ENCODE results near the gene LPIN3.

LPIN3 gene

DNA sequence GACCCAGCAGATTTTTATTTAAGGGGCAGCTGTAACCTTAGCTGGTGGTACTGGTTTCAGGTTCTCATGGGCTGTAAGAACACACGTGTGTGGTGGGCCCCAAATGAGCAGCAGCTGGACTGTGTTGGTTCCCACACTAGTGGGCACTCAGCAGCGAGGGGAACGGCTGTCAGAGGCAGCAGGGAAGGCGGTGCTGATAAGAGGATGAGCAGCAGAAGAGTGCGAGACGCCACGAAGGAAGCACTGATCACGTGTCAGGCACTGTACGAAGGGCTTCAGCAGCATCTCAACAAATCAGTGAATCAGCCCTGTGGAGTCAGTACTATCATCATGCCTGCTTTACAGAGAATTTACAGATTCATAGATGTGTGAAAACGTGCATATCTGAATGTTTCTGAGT is 67.0 kb downstream of the LPIN3 start:
- H3K9me3 ChIP-seq (replicated peaks; ENCODE audit: insufficient read depth, low read length) = no peaks in the 10 kb centered on the region
- H2AFZ ChIP-seq (ENCODE audit: low read length) = peak overlapping the region; percentile 65
- peak overlapping the region; percentile 88 for H3K4me2 ChIP-seq (ENCODE audit: low read depth, low read length)
- no peaks in the 10 kb centered on the region for H4K20me1 ChIP-seq (ENCODE audit: insufficient read depth, low read length)
- peak; percentile 70 for DNase-seq
- no peaks in the 10 kb centered on the region for H3K79me2 ChIP-seq (ENCODE audit: low read length)
- no peak for TF ChIP-seq EZH2phosphoT487 (IDR thresholded peaks at IDR 0.05; ENCODE audit: low read length)
- TF ChIP-seq EZH2 (optimal IDR thresholded peaks at IDR 0.05; ENCODE audit: low read depth, low read length) = no peak
- TF ChIP-seq, protein P1, sequence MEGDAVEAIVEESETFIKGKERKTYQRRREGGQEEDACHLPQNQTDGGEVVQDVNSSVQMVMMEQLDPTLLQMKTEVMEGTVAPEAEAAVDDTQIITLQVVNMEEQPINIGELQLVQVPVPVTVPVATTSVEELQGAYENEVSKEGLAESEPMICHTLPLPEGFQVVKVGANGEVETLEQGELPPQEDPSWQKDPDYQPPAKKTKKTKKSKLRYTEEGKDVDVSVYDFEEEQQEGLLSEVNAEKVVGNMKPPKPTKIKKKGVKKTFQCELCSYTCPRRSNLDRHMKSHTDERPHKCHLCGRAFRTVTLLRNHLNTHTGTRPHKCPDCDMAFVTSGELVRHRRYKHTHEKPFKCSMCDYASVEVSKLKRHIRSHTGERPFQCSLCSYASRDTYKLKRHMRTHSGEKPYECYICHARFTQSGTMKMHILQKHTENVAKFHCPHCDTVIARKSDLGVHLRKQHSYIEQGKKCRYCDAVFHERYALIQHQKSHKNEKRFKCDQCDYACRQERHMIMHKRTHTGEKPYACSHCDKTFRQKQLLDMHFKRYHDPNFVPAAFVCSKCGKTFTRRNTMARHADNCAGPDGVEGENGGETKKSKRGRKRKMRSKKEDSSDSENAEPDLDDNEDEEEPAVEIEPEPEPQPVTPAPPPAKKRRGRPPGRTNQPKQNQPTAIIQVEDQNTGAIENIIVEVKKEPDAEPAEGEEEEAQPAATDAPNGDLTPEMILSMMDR (IDR thresholded peaks at IDR 0.05; ENCODE audit: low read length) = no peak
- H3K9ac ChIP-seq (ENCODE audit: low read length) = peak overlapping the region; percentile 48
- no peaks in the 10 kb centered on the region for H3K36me3 ChIP-seq (replicated peaks; ENCODE audit: insufficient read depth, low read length)
- H3K4me1 ChIP-seq (ENCODE audit: low read length) = peaks cover 68% of the 10 kb centered on the region
- peak overlapping the region; percentile 92 for H3K27ac ChIP-seq (ENCODE audit: low read length)
- H3K27me3 ChIP-seq (replicated peaks; ENCODE audit: insufficient read depth, low read length) = no peaks in the 10 kb centered on the region
- no peak overlapping the region for H3K4me3 ChIP-seq (ENCODE audit: low read length)
- no peaks in the 10 kb centered on the region for H3K9me2 ChIP-seq (replicated peaks; ENCODE audit: insufficient read depth, low read length)
- H3F3A ChIP-seq (ENCODE audit: insufficient read depth, low read length) = peaks cover 36% of the 10 kb centered on the region

DNA sequence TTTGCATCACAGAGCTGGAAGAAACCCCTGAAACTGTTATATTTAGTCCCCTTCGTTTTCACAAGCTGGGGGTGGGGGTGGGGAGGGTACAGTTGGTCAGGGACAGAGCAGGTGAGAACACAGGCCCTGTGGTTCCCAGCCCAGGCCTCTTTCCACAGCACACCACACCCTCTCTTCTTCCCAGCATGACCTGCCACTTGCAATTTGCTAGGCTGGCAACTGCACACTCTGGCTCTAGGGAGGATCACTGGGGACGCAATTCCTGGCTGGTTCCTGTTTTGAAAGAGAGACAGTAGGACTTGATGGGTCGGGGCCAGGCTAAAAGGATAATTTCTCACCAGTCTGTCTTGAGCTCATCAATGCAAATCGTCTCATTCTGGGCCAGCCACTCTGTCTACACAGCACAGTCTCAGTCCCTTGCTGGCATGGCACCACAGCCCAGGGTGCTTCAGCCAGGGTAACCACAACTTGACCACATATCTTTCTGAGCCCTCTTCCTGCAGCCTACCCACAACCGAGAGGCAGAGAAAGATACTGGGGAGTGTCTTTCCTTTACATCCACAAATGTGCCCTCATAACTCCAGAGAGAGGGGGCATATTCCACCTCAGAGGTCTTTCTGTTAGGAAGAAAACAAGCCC is 67.7 kb downstream of the LPIN3 start:
- Histone ChIP-seq H3K4me3 (ENCODE audit: low read length) (peak overlapping the region; percentile 20), H3K36me3 (replicated peaks; ENCODE audit: insufficient read depth, low read length) (no peaks in the 10 kb centered on the region), H3K27ac (ENCODE audit: low read length) (peak overlapping the region; percentile 92), H3K9ac (ENCODE audit: low read length) (peak overlapping the region; percentile 43), H3K27me3 (replicated peaks; ENCODE audit: insufficient read depth, low read length) (no peaks in the 10 kb centered on the region), H3K4me2 (ENCODE audit: low read depth, low read length) (peak overlapping the region; percentile 88), H3F3A (ENCODE audit: insufficient read depth, low read length) (peaks cover 36% of the 10 kb centered on the region), H3K4me1 (ENCODE audit: low read length) (peaks cover 64% of the 10 kb centered on the region), H3K9me2 (replicated peaks; ENCODE audit: insufficient read depth, low read length) (no peaks in the 10 kb centered on the region), H3K9me3 (replicated peaks; ENCODE audit: insufficient read depth, low read length) (no peaks in the 10 kb centered on the region), H4K20me1 (ENCODE audit: insufficient read depth, low read length) (no peaks in the 10 kb centered on the region), H3K79me2 (ENCODE audit: low read length) (no peaks in the 10 kb centered on the region), H2AFZ (ENCODE audit: low read length) (peak overlapping the region; percentile 42; the same call in 1 of the 2 replicates)
- DNase-seq = peak; percentile 92
- TF ChIP-seq, protein P1 (IDR thresholded peaks at IDR 0.05; ENCODE audit: low read length) = no peak
- TF ChIP-seq EZH2phosphoT487 (IDR thresholded peaks at IDR 0.05; ENCODE audit: low read length) (no peak), EZH2 (optimal IDR thresholded peaks at IDR 0.05; ENCODE audit: low read depth, low read length) (no peak)

DNA sequence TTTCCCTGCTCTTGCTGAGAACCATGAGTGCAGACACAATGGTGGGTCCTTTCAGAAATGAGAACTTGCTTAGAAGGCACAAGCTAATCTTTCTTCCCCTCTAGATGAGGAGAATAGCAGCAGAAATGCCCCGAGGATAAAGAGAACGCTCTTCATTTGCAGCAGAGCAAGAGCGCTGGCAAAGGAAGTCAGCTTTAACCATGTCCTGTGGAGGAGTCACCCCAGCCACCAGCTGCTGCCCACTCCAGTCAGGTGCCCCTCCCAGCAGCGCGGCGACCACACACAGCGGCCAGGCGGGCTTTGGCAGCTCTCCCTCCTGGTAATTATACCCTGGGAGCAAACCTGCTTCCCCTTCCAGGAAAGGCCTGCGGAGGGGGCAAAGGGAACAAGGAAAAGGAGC is 68.4 kb downstream of the LPIN3 start:
- H3K9ac ChIP-seq (ENCODE audit: low read length) = peak overlapping the region; percentile 43
- peaks cover 36% of the 10 kb centered on the region for H3F3A ChIP-seq (ENCODE audit: insufficient read depth, low read length)
- H3K4me3 ChIP-seq (ENCODE audit: low read length) = peak overlapping the region; percentile 20
- peak overlapping the region; percentile 27; the same call in 1 of the 2 replicates for H2AFZ ChIP-seq (ENCODE audit: low read length)
- TF ChIP-seq EZH2phosphoT487 (IDR thresholded peaks at IDR 0.05; ENCODE audit: low read length) (no peak), EZH2 (optimal IDR thresholded peaks at IDR 0.05; ENCODE audit: low read depth, low read length) (no peak)
- TF ChIP-seq, protein P1 (IDR thresholded peaks at IDR 0.05; ENCODE audit: low read length) = no peak
- no peaks in the 10 kb centered on the region for H3K36me3 ChIP-seq (replicated peaks; ENCODE audit: insufficient read depth, low read length)
- no peaks in the 10 kb centered on the region for H3K9me2 ChIP-seq (replicated peaks; ENCODE audit: insufficient read depth, low read length)
- H3K9me3 ChIP-seq (replicated peaks; ENCODE audit: insufficient read depth, low read length) = no peaks in the 10 kb centered on the region
- peaks cover 57% of the 10 kb centered on the region for H3K4me1 ChIP-seq (ENCODE audit: low read length)
- no peaks in the 10 kb centered on the region for H3K27me3 ChIP-seq (replicated peaks; ENCODE audit: insufficient read depth, low read length)
- peak overlapping the region; percentile 88 for H3K4me2 ChIP-seq (ENCODE audit: low read depth, low read length)
- no peaks in the 10 kb centered on the region for H3K79me2 ChIP-seq (ENCODE audit: low read length)
- peak; percentile 41 for DNase-seq
- peak overlapping the region; percentile 92 for H3K27ac ChIP-seq (ENCODE audit: low read length)
- no peaks in the 10 kb centered on the region for H4K20me1 ChIP-seq (ENCODE audit: insufficient read depth, low read length)
